22Rv1 (cell line): ENCODE measurements around the gene CCDC188.

Source experiments
- H3K27ac ChIP-seq: fragments of 450-650 bp; 2 replicates; pipeline ENCODE4 v1.5.1; 2017
- ZFX ChIP-seq: fragments of 450-650 bp; IDR thresholded peaks from 2 replicates; pipeline ENCODE4 v1.6.1; 2017; ENCODE audit warnings: antibody characterized with exemption, borderline replicate concordance
- TF ChIP-seq, protein P1 (sequence below): fragments of 450-650 bp; IDR thresholded peaks from 2 replicates; pipeline ENCODE4 v1.5.1; 2017; ENCODE audit warnings: mild to moderate bottlenecking

The CCDC188 gene

DNA sequence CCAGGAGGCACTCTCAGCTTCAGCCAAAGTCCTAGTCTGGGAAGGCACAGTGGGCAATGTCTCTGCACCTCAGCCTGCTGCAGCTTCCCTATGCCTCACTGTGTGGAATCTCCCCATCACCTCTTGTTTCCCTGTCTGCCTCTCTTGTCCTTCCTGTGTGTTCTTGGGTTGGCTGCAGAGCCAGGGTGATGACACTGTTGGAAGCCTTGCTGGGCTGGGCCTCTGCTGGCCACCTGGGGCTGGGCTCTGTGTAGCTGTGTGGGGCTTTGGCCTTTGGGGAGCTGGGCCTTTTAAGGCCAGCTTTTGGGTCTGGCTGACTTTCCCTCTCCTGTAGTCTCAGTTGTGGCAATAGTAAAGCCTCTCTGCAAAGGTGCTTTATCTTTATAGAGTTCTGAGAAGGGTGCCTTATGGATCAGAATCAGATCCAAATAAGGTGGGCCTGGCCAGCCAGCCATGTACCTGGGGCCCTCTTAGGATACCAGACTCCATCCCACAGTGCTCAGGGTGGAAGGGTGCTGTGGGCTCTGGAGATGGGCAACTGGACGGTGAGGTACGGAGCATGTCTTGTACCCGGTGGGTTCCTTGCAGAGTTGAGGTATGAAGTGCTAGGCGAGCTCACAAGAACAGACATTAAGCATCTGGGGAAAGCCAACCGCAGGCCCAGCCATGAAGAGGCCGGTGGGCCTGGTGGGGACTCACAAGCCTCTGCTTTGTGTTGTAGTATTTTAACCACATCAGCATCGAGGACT, 45.2 kb downstream of the CCDC188 start:
- H3K27ac ChIP-seq: no peak overlapping the region
- TF ChIP-seq ZFX: no peak

DNA sequence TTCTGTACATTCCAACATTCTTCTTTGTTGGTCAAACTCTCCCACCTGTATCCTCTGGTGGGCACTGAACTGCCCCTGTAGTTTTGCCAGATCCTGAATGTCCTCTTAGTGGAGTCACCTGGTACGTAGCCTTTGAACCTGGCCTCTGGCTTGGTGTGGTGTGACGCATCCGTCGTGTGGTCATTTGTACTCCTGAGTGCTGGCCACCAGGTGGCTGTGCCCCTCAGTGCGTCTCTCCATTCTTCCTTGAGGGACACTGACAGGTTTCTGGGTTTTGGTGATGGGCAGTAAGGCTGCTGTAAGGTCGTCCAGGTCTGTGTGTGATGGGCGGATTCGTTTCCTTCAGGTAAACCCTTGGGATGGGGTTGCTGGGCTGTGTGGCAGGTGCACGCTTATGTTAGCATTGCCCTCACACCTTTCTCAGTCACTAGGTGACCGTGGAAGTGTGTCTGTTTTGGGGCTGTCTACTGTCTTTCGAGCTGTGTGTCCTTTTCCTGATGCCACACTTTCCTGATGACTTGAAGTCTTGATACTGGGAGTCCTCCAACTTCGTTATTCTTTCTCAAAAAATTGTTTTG, 48.6 kb downstream of the CCDC188 start:
- no peak for TF ChIP-seq ZFX
- TF ChIP-seq, protein P1, sequence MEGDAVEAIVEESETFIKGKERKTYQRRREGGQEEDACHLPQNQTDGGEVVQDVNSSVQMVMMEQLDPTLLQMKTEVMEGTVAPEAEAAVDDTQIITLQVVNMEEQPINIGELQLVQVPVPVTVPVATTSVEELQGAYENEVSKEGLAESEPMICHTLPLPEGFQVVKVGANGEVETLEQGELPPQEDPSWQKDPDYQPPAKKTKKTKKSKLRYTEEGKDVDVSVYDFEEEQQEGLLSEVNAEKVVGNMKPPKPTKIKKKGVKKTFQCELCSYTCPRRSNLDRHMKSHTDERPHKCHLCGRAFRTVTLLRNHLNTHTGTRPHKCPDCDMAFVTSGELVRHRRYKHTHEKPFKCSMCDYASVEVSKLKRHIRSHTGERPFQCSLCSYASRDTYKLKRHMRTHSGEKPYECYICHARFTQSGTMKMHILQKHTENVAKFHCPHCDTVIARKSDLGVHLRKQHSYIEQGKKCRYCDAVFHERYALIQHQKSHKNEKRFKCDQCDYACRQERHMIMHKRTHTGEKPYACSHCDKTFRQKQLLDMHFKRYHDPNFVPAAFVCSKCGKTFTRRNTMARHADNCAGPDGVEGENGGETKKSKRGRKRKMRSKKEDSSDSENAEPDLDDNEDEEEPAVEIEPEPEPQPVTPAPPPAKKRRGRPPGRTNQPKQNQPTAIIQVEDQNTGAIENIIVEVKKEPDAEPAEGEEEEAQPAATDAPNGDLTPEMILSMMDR: 0 out of 2 replicates have a peak, but pooled peaks have one; percentile 7
- no peak overlapping the region for H3K27ac ChIP-seq

DNA sequence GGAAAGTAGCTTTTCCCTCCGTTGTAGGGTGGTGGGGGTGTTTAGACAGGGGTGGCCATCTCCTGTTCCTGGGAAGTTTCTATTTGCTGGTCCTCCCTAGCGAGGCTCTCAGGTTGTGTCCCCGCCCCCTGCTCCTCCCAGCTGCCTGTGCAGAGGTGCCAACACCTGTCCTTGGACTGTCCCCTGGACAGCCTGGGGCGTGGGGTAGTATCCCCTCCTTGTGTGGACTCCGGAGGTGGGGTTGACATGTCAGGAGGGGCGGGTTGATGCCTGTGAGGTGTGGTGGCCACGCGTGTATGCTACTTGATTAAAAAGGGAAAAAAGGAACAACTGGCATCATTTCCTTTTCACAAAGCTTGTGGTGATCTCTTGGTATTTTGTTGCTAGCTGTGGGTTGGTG, 49.2 kb downstream of the CCDC188 start:
- H3K27ac ChIP-seq: no peak overlapping the region
- no peak for TF ChIP-seq ZFX
- TF ChIP-seq, protein P1: no peak

DNA sequence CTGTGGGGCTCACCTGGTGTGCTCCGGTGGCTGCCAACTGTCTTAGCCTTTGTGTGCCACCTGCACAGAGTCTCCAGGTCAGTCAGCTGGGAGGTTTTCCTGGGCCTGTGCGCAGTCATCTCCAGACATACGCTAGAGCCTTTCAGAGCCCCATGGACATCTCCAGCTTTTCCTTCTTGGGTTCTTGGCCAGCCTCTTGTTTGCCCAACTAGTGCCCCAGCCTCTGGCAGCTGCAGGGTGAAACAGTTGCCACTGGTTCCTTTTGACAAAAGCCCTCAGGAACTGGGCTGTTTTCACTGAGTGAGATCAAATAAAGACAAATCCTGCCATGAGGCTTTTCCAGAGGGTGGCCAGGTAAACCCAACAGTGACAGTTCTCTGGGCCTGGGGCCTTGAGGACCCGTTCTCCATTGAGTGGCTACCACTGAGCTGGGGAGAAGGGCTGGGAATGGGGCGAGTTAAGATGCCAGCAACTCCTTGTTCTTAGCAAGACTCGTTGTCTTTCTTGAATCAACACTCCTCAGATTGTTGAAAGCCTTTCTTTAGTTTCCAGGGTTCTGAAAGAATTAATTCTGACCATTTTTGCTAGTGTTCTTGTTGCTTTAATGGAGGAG, 51.6 kb downstream of the CCDC188 start:
- TF ChIP-seq, protein P1: no peak
- no peak for TF ChIP-seq ZFX

More for the DNA sequence above, 51.6 kb downstream of the CCDC188 start:
- H3K27ac ChIP-seq: no peak overlapping the region
